Muscle of leg (tissue), 11 donors: ENCODE results near the gene ACTL8. TPM values are rescaled to one million over a fixed set of nuclear protein-coding genes. Genes with fewer than 3 reads are reported as not detected.

Experiments used
- DNase-seq: peaks from one replicate; pipeline ENCODE4 v3.0.0; 2013
- H3K27ac ChIP-seq: one replicate; pipeline ENCODE4 v1.5.1; 2013; ENCODE audit warnings: mild to moderate bottlenecking, low read length, control low read depth
- H3K27me3 ChIP-seq: one replicate; pipeline ENCODE4 v1.6.1; 2013; ENCODE audit warnings: low read length; ENCODE audit not compliant: control insufficient read depth, insufficient read depth
- H3K36me3 ChIP-seq: one replicate; pipeline ENCODE4 v1.6.1; 2013; ENCODE audit warnings: low read length; ENCODE audit not compliant: control insufficient read depth, insufficient read depth
- H3K4me1 ChIP-seq: one replicate; pipeline ENCODE4 v1.6.1; 2013; ENCODE audit warnings: low read length; ENCODE audit not compliant: control insufficient read depth, insufficient read depth
- H3K4me3 ChIP-seq: one replicate; pipeline ENCODE4 v1.5.1; 2013; ENCODE audit warnings: low read length, control low read depth
- H3K9me3 ChIP-seq: replicated peaks from 2 replicates; pipeline ENCODE4 v1.6.1; 2013; ENCODE audit warnings: low read depth, low read length; ENCODE audit not compliant: control insufficient read depth
- WGBS: methylation state at CpG from one replicate; pipeline ENCODE4 v1.1.5; 2013; ENCODE audit warnings: missing lambda C conversion rate; ENCODE audit not compliant: insufficient coverage; 5-methylcytosine and 5-hydroxymethylcytosine counted together
- polyA plus RNA-seq, 8 donors: library from polyadenylated mRNA; unstranded; fragments of 120-200 nt; gene quantifications; one replicate each; pipeline versions ENCODE4 v1.2.1 to v1.2.3, GENCODE V29; 2013; ENCODE audit warnings: inconsistent platforms in 1 of 8, low replicate concordance in 1 of 8; ENCODE audit not compliant: insufficient read length in 8 of 8, insufficient read depth in 1 of 8
- total RNA-seq: library from RNA; stranded (reverse); fragments of 120-200 nt; gene quantifications from one replicate; pipeline ENCODE4 v1.2.4, GENCODE V29; 2013

ACTL8 gene
- total and polyA plus RNA-seq, 9 donors, result not detected

DNA sequence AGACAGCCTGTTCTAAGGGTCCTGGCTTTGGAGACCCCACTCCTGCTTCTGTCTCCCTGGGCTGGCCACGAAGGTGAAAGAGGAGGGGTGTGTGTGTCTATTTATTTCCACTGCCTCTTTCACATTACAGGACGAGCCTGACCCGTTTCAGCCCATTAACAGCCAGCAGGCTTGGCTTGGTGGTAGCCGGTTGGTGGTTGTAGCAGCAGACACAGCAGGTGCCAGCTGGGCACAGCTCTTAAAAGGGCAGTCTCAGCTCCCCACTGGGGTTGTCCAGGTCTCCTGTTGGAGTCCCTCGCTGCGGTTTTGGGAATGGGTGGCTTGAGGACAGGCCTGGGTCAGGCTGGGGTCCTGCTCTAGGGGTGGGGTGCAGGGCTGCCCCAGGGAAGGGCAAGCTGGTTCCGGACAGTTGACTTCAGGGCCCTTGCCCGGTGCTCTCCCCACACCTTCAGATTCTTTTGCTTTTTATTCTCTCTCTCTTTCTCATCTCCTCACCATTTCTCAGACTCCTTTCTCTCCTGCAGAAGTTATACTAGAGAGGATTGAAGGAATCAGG, 84.6 kb downstream of the ACTL8 start:
- WGBS, result 86% methylated on average over 3 of the region's 8 CpGs
- Histone ChIP-seq H3K9me3 (no peaks in the 10 kb centered on the region), H3K27ac (no peak overlapping the region), H3K4me3 (no peak overlapping the region), H3K36me3 (no peaks in the 10 kb centered on the region), H3K27me3 (peaks cover 15% of the 10 kb centered on the region), H3K4me1 (no peaks in the 10 kb centered on the region)
- DNase-seq, result no peak

DNA sequence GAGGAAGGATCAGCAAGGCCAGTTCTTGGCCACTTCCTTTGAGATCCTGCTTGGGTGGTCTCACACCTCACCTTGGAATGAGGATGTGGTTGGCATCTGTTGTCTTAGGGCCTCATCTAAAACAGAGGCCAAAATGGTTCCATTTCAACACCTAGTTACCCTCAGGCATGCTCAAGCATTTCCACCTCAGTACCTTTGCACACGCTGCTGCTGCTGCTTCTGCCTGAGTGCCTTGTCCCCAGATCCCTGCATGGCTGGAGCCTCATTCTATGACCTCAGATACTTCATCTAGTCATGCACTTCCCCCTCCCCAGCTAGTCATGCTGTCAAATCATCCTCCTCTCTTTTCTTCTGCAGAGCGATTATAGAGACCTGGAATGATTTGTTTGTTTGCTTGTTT, 86.8 kb downstream of the ACTL8 start:
- Histone ChIP-seq H3K4me1 (no peaks in the 10 kb centered on the region), H3K27ac (no peak overlapping the region), H3K4me3 (no peak overlapping the region), H3K36me3 (no peaks in the 10 kb centered on the region), H3K9me3 (no peaks in the 10 kb centered on the region), H3K27me3 (peaks cover 10% of the 10 kb centered on the region)
- DNase-seq, result no peak
- 47% methylated on average over 1 of the region's 2 CpGs for WGBS

DNA sequence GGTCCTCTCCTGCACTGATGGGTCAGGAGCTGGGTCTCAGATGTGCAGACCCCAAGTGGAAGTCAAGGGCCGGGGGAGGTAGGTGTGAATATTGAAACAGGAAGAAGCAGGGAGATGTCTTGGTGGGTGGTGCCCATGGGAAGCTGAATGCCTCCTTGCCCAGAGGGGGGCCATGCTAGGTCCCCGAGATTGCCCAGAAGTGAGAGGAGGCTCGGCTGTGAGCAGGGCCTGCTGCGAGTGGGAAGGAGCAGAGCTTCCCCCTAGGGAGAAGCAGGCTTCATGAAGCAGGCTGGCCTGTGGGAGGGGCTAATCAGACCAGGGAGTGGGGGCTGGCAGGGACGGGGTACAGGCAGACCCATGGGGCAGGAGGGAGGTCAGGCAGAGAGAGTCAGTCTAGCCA, 87.6 kb downstream of the ACTL8 start:
- no peaks in the 10 kb centered on the region for H3K4me1 ChIP-seq
- 22% methylated on average over 5 of the region's 5 CpGs for WGBS
- H3K27ac ChIP-seq, result no peak overlapping the region
- H3K27me3 ChIP-seq, result peaks cover 10% of the 10 kb centered on the region
- no peak overlapping the region for H3K4me3 ChIP-seq
- H3K9me3 ChIP-seq, result no peaks in the 10 kb centered on the region
- DNase-seq, result no peak
- no peaks in the 10 kb centered on the region for H3K36me3 ChIP-seq

DNA sequence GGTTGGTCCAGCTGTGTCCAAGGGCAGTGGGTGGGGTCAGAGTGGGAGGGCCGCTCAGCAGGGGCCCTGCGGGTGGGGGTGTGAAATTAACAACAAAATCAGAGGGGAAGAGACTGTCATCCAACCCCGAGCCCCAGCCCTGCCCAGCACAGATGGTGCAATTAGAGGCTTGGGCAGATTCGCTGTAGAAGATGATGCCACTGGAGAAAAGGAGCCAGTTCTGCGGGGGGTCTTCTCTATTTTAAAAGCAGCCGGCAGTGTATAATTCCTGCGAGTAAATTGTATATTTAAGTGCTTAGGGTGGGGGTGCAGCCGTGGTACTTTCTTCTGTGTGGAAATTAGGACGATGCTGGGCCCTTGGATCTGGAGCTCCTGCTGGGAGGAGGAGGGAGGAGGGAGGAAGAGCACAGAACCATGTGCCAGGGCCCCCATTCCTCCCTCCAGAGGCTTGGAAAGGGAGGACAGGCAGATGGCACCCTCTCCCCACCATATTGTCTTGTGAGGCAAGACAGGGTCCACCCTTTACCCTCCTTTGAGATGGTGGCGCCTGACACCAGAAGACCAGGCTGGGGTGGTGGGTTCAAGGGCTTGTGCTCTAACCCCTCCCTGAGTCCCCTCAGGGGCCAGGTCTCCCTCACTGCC, 89.2 kb downstream of the ACTL8 start:
- Histone ChIP-seq H3K27me3 (peaks cover 8% of the 10 kb centered on the region), H3K9me3 (no peaks in the 10 kb centered on the region), H3K4me3 (no peak overlapping the region), H3K36me3 (no peaks in the 10 kb centered on the region), H3K27ac (no peak overlapping the region), H3K4me1 (no peaks in the 10 kb centered on the region)
- no peak for DNase-seq
- 21% methylated on average over 5 of the region's 10 CpGs for WGBS

DNA sequence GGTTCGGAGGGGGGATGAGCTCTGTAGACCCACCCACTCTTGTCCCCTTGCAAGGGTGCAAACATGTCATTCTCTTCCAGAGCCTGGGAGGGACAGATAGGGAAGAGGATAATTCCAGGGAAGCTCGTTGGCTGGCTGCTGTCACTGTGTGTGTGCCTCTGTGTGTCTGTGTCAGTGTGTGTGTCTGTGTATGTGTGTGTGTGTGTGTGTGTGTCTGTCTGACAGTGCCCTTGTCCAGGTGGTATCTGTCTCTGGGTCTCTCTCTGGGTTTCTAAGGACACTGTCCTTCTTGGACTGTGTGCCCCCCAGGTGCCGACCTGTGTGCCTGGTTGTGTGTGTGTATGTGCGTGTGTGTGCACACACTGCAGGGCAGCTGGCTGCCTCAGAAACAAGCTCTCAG, 90.5 kb downstream of the ACTL8 start:
- no peak overlapping the region for H3K4me3 ChIP-seq
- H3K9me3 ChIP-seq, result no peaks in the 10 kb centered on the region
- no peaks in the 10 kb centered on the region for H3K36me3 ChIP-seq
- H3K27ac ChIP-seq, result no peak overlapping the region
- WGBS, result 30% methylated on average over 2 of the region's 4 CpGs
- peaks cover 6% of the 10 kb centered on the region for H3K27me3 ChIP-seq
- H3K4me1 ChIP-seq, result no peaks in the 10 kb centered on the region
- no peak for DNase-seq

DNA sequence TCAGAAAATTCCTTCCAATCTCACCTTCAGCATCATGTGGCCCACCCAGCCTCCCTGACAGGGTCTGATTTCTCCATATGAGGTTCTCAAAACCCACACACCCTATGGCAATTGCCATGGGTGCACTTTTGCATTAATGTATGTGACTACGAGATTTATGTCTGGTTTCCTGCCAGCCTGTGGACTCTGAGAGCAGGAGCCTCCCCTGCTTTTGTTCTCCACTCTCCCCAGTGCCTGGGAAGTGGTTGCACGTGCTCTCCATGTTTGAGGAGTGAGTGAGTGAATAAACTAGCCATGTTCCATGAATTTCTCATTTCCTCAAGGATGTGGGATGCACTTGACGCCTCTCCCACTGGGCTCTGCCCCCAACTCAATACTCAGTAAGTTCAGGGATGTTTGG, 91.2 kb downstream of the ACTL8 start:
- no peaks in the 10 kb centered on the region for H3K9me3 ChIP-seq
- WGBS, result 83% methylated on average over 1 of the region's 3 CpGs
- H3K4me3 ChIP-seq, result no peak overlapping the region
- H3K36me3 ChIP-seq, result no peaks in the 10 kb centered on the region
- DNase-seq, result no peak
- no peaks in the 10 kb centered on the region for H3K4me1 ChIP-seq
- H3K27ac ChIP-seq, result no peak overlapping the region
- peaks cover 4% of the 10 kb centered on the region for H3K27me3 ChIP-seq

DNA sequence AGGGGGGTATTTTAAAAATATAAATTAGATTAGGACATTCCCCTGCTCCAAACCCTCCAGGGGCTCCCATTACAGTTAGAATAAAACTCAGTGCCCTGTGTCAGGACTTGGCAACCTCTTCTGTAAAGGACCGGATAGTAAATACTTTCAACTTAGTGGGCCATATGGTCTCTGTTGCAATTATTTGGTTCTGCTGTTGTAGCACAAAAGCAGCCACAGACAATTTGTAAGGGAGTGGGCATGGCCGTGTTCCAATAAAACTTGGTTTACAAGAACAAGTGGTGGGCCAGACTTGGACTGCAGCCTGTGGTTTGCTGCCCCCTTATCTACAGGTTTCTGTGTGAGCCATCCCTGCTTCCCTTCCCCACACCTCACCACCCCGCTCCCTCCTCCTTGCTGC, 92.0 kb downstream of the ACTL8 start:
- no peaks in the 10 kb centered on the region for H3K9me3 ChIP-seq
- no peak overlapping the region for H3K27ac ChIP-seq
- H3K4me1 ChIP-seq, result no peaks in the 10 kb centered on the region
- H3K27me3 ChIP-seq, result peaks cover 4% of the 10 kb centered on the region
- no peaks in the 10 kb centered on the region for H3K36me3 ChIP-seq
- no peak overlapping the region for H3K4me3 ChIP-seq
- DNase-seq, result no peak
- 47% methylated on average over 3 of the region's 3 CpGs for WGBS

DNA sequence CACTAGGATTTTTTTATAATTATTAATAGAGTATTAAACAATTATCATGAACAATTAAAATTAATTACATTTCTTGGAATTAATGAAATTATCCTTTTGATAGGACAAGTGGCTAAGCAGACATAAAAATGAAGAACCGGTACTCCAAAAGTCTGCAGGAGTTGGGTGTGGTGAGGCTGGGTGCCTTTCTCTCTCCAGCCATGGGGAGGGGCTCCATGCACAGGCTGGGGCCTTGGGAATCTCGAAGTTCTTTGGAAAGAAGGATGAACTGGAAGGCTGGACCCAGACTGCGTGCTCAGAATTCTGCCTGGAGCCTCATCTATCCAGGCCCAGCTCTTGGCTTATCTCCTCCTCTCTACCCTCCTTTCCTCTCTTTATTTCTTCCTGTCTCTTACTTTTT, 94.1 kb downstream of the ACTL8 start:
- H3K36me3 ChIP-seq, result no peaks in the 10 kb centered on the region
- no peaks in the 10 kb centered on the region for H3K27me3 ChIP-seq
- no peaks in the 10 kb centered on the region for H3K4me1 ChIP-seq
- no peak for DNase-seq
- no peak overlapping the region for H3K27ac ChIP-seq
- no peak overlapping the region for H3K4me3 ChIP-seq
- WGBS, result 100% methylated on average over 1 of the region's 3 CpGs
- H3K9me3 ChIP-seq, result no peaks in the 10 kb centered on the region

DNA sequence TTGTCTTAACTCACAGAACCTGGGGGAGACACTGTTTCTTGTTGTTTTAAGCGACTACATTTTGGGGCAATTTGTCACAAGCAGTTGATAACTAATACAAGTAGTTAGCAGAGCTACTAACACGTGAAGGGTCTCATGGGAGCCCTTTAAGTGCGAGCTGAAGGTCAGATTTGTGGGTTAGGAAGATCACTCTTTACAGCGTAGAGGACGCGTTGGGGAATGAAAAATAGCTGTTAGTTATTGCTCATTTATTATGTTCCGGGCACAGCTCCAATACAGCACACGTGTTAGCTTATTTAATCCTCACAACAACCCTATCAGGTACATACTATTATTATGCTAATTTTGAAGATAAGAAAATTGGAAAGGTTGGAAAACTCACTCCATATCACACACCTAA, 95.9 kb downstream of the ACTL8 start:
- Histone ChIP-seq H3K27me3 (no peaks in the 10 kb centered on the region), H3K27ac (no peak overlapping the region), H3K36me3 (no peaks in the 10 kb centered on the region), H3K4me1 (no peaks in the 10 kb centered on the region), H3K4me3 (no peak overlapping the region), H3K9me3 (no peaks in the 10 kb centered on the region)
- 8% methylated on average over 2 of the region's 8 CpGs for WGBS
- DNase-seq, result no peak

DNA sequence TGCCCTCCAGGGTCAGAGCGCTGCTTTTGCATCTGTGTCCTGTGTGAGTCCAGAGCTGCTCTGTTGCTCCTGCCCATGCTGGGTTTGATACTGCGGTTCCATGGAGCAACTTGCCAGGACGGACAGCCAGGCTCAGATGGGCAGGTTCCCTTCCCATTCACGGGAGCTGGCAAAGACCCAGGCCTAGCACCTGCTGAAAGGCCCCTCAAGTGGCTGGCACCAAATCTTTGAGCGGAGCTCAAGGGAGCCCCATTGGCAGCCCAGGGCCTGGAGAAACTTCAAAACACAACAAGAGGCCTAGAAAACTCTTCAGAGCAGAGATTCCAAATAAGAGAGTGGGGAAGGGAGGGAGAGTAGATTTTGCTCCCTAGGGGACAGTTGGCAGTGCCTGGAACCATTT, 97.2 kb downstream of the ACTL8 start:
- no peaks in the 10 kb centered on the region for H3K27me3 ChIP-seq
- WGBS, result 89% methylated on average over 5 of the region's 5 CpGs
- no peaks in the 10 kb centered on the region for H3K9me3 ChIP-seq
- DNase-seq, result no peak
- no peaks in the 10 kb centered on the region for H3K4me1 ChIP-seq
- H3K4me3 ChIP-seq, result no peak overlapping the region
- H3K36me3 ChIP-seq, result no peaks in the 10 kb centered on the region
- H3K27ac ChIP-seq, result no peak overlapping the region
